Stimulated activated CD8-positive, alpha-beta memory T cell treated with anti-CD3 and anti-CD28 coated beads, Interleukin-2, amount 100 ng/mL, for 1 hour (primary cell): ENCODE data around the gene STXBP2.

ENCODE experiments used
- DNase-seq, 2 donors: peaks; one replicate each; pipeline ENCODE4 v3.0.0-alpha.2; 2020; ENCODE audit warnings: low read depth in 2 of 2

Gene STXBP2

DNA sequence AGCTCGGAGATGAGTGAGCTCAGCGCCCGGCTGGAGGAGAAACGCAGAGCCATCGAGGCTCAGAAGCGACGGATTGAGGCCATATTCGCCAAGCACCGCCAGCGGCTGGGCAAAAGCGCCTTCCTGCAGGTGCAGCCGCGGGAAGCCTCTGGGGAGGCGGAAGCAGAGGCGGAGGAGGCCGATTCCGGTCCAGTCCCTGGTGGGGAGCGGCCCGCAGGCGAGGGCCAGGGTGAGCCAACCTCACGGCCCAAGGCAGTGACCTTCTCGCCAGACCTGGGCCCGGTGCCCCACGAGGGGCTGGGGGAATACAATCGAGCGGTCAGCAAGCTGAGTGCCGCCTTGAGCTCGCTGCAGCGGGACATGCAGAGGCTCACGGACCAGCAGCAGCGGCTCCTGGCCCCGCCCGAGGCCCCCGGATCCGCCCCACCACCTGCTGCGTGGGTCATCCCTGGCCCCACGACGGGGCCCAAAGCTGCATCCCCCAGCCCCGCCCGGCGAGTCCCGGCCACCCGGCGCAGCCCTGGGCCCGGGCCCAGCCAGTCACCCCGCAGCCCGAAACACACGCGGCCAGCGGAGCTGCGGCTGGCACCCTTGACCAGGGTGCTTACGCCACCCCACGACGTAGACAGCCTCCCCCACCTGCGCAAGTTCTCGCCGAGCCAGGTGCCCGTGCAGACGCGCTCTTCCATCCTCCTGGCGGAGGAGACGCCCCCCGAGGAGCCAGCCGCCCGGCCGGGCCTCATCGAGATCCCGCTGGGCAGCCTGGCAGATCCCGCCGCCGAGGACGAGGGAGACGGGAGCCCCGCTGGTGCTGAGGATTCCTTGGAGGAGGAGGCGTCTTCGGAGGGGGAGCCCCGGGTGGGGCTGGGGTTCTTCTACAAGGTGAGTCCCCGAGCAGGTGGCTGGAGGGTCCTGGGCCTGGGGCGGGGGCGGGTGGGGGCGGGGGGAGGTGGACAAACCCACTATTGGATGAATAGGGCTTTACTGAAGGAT lies 24.3 kb upstream of the STXBP2 start:
- DNase-seq, result no peak

DNA sequence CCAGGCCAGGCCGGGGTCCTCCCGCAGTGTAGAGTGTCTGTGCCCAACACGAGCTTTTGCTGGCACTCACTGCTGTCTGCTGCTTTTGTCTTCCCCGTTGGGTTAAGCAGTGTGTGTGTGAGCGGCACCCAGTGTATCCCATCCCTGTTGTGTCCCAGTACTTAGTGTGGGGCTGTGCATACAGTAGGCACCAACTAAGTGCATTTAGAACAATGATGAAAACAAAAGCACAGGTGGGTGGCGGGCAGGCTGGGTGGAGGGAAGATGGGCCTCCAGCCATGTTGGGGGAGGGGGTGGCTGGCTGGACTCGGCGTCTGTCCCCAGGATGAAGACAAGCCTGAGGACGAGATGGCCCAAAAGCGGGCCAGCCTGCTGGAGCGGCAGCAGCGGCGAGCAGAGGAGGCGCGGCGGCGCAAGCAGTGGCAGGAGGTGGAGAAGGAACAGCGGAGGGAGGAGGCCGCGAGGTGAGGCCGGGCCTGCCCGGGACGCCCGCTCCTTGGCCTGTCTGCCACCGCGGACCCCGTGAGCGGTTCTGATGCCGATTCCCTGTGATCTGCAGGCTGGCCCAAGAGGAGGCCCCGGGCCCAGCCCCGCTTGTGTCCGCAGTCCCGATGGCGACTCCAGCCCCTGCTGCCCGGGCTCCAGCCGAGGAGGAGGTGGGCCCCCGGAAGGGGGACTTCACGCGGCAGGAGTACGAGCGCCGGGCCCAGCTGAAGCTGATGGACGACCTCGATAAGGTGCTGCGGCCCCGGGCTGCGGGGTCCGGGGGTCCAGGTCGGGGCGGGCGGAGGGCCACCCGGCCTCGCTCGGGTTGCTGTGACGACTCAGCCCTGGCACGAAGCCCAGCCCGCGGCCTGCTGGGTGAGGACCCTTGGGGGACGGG lies 21.8 kb upstream of the STXBP2 start:
- DNase-seq, result no peak

DNA sequence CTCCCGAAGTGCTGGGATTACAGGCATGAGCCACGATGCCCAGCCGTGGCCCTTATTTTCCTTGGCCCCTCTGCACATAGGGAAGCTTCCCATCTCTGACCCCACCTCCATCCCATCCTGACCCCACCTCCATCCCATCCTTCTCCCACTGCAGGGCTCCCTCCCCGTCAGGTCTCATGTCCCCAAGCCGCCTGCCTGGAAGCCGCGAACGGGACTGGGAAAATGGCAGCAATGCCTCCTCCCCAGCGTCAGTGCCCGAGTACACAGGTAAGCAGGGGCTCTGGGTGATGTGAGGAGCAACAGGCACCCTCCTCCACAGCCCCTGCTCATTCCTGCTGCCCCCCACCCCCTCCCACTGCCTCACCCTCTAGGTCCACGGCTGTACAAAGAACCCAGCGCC lies 19.7 kb upstream of the STXBP2 start:
- DNase-seq, result no peak

DNA sequence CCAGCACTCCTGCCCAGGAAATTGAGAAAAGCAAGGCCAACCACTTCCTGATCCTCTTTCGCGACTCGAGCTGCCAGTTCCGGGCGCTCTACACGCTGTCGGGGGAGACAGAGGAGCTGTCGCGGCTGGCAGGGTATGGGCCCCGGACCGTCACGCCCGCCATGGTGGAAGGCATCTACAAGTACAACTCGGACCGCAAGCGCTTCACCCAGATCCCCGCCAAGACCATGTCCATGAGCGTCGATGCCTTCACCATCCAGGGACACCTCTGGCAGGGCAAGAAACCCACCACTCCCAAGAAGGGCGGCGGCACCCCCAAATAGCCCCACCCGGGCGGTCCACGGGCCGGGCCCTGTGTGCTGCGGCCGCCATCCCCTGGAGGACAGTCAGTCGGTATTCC lies 19.2 kb upstream of the STXBP2 start:
- DNase-seq, result no peak

DNA sequence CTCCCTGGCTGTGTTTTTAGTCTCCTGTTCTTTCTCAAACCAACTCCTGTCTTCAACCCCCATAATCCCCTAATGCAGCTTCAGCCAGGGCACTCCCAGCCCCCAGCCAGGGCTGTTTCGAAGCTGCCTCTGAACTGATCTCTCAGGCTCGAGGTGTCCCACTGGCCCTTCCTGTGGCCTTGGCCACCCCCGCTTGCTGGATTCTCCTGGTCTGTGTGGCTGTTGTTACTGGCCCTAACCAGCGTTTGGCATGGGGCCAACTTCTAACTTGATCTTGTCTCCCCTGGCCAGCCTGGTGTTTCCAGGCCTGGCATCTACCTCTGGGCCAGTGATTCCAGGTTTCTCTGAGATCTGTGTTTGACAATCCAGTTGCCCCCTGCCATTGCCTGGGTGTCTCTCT lies 18.6 kb upstream of the STXBP2 start:
- DNase-seq, result no peak

DNA sequence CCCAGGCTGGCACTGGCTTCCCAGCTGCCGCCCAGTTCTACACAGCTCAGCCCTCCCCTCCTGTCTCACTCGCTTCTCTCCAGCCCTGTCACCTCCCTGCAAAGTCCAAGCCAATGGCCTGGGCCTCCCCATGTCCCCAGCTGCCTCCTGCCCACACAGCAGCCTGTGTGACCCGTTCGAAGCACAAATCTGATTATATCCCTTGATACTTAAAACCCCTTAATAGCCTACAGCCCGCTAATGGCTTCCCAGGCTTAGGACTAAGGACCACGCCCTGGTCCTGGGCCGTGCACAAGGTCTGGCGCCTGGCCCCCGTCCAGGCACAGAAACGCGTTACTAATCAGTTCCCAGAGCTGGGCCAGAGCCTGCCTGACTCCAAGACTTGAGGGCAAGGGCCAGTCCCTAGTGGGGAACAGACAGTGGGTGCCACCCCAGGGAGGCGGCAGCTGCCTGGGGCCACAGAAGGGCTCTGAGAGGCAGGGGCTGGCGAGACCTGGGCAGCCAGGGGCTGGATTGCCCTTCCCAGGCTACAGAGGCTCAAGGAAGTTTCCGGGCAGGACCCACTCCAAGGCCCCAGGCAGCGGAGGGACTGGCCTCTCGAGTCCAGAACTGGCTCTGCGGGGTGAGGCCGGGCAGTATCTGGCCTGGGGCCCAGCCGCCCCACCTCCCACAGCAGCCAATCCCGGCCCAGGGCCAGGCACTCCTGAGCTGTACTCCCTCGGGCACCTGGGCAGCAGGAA lies 18.0 kb upstream of the STXBP2 start:
- DNase-seq, result no peak

DNA sequence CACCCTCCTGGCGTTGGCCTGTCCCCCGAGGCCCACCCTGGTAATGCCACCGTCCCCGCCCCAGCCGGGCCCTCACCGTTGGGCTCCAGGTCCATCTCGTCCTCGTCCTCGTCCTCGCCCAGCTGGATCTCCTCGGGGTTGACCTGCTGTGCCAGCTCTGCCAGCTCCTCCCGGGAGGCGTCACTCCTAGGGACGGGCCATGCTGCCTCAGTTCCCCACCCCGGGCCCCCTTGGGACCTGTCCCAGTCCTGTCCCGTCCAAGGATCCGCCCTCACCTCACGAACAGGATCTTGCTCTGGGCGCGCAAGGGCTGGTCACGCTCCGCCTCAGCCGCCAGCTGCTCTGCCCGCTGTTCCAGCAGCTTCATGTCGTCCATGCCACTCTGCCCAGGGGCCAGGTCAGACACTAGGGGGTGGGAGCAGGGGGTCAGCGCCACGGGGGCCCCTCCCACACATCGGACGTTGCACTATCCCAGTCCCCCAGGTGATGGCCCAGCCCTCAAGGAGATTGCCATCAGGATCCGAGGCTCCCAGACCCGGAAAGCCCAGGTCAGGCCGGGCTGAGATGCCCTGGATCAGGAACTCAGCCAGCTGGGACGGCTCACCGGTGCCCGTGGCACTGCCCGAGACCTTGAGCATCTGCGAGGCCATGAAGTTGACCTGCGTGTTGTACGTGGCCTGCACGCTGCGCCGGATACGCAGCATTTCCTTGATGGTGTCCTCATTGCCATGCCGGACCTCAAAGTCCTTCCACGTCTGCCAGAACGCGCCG lies 17.1 kb upstream of the STXBP2 start:
- DNase-seq, result no peak

DNA sequence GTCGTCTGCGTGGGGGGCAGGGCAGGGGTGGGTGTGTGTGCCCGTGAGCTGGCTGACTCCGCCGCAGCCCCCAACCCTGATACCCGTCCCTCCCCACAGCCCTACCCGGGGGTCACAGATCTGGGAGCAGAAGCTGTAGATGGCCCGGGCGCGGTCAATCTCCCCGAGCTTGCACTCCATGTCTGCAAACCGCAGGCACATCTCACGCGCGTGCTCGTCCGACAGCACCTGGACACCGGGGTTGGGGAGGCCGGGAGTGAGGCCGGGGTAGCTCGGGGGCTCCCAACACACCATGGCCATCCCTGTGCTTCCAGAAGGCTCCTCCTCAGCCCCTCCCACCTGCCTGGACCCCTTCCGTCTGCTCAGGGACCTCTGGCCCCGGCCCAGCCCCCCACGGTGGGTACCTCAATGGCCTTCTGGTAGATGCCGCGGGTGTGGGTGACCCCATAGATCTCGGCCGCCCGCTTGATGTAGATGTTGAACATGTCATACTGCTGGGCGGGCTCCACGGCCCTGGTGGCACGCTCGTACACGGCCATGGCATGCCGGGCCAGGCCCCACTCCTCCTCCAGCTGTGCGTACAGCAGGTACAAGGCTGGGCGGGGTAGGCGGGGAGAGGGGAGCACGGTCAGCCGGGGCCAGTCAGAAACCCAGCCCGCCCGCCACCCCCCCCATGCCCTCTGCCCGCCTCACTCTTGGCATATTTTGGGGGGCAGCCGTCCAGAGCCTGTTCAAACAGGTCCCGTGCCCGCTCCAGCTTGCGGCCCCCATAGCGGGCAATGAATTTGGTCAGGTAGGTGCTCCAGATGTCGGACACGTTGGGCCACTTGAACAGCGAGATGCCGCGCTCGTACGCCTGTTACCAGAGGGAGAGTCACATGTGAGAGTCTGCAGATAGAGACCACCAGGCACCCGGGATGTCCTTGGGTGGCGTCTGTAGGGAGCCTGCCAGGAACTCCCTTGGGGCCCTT lies 16.2 kb upstream of the STXBP2 start:
- no peak for DNase-seq

DNA sequence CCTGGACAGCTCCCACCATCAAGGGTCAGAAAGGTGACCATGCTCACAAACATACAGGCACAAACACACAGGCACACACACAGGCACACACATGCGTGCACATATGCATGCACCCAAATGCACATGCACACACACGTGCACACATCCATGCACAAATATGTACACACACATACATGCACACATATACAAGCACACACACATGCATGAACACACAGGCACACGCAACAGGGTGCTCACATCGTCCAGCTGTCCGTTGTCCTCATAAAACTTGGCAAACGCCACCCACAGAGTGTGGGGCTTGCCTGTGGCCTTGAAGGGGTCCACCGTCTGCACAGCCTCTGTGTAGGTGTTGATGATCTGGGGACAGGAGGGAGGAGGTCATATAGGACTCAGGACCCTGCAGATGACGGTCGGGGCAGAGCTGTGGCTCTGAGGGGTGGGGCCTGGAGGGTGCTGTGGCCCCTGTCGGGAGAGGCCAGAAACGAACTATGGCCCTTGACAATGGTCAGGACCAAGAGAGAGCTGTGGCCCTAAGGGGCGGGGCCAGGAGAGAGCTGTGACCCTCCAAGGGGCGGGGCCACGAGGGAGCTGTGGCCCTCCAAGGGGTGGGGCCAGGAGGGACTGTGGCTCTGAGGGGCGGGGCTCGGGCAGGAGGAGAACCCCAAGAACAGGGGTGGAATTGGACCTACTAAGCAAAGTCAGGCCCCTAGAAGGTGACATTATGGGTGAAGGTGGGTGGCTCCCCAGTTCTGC lies 13.8 kb upstream of the STXBP2 start:
- no peak for DNase-seq

DNA sequence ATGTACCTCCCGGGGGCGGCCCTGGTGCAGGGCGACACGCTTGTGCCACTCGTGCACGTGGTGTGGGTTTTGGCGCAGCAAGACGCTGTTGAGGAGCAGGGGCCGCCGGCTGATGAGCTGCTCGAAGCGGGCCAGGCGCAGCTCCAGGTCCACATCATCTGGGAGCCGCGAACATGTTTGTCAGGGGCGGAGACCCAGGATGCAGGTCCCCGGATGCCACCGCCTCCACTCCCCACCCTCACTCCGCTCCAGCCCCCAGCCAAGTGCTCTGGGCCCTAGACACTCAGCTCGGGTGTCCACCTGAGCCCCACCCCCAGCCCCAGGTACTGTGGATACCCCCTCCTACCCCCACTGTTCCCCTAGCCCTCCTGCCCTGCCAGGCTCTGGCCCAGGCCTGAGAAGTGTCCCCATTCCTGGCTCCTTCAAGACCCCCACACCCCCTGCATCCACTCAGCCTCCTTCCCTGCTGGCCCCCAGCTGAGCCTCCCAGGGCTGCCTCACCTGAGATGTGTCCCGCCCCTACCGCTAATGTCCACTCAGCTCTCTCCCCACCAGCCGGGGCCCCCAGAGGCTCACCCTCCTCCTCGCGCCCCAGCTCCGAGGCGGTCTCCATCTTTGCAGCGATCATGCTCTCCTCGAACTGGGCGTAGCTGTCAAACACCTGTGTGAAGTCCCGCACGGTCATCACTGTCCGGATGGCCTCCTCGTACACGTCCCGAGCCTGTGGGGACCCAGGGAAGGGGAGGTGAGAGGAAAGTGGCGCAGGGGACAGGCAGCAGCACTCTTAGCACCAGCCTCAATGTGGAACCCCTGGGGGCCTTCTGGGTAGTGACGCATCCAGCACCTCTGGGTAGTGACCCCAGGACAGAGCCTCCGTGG lies 12.9 kb upstream of the STXBP2 start:
- DNase-seq, result no peak

DNA sequence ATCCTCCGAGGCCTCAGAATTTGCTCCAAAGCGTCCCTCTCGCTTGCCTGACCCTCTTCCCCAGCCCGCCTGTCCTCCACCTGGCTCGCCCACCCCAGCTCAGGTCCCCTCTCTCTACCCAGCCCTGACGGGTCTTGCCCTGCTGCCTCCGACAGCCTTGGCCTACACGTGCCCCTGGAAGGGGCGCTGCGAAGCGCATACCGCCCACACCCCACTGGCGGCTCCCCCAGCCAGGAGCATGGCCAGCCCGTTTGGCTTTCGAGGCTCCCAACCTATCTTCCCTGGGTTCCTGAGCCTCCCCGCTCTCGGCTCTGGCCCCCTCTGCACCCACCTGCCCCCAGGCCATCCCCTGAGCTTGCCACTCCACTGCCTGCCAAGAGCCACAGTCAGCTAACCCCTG lies 12.1 kb upstream of the STXBP2 start:
- no peak for DNase-seq

DNA sequence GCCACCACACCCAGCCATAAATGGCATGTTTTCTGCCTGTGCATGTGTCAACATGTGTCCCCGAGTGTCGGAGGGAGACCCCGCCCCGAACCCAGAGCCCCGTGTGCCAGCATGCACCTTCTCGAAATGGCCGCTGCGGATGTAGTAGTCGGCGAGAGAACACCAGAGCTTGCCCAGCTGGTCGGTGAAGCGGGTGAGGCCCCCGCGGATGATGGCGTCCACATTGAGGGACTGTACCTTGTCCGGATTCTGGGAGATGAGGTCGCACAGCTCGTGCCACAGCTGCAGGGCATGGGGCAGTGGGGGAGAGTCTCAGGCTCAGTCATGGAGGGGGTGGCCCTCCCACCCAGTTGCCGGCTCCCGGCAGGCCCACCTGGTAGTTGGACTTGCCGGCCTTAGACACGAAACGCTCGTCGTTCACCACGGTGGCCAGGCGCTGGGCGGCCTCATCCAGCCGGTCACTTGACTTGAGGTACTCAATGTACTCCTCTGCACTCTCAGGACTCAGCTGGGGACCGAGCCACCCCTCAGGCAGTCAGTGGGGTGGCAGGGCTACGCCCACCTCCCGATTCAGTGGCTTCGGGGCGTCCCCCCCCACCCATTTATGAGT lies 11.0 kb upstream of the STXBP2 start:
- DNase-seq, result no peak

DNA sequence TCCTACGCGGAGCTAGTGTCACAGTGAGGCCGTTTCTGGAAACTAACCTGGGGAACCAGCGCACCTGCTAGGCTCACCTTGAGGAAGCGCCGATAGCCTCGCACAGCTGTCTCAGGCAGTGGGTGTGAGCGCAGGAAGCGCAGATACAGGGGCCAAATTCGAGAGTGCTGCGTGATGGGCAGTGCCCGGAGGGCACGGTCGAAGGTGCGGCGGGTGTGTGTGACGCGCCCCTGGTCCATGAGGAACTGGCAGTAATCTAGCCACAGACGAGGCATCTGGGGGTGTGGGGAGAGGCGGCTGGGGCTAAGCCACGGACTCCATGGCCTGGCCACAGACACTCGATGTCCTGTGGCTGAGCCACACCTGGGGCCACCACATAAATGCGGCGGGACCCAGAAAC lies 9.7 kb upstream of the STXBP2 start:
- DNase-seq, result no peak

DNA sequence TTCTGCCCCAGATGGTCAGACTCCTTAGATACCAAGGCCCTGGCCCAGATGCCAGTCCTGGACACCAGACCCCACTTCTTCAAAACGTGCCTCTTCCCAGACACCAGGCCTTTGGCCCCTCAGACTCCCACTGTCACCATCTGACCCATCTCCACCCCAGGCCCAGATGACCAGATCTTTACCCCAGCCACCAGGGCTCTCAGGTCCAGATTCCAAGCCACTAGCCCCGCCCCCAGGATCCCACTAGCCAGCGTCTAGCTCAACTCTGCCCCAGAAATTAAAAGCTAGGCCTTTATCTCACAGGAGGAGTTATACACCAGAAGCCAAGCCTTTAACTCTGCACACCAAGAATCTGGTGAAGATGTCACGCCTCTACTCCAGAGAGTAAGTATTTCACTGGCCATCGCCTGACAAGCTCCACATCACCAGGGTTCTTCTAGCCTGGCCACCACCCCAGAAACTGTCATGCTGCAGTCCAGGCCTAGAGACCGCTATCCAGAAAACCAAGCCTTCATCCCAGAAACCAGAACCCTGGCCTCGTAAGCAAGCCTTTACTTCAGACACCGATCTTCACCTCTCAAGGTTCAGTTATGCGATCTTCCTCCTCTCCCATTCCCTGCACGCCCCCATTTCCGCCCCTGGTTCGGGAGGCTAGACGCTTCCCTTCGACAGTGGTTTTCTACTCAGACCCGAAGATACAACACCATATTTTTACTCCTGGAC lies 8.2 kb upstream of the STXBP2 start:
- DNase-seq, result no peak

DNA sequence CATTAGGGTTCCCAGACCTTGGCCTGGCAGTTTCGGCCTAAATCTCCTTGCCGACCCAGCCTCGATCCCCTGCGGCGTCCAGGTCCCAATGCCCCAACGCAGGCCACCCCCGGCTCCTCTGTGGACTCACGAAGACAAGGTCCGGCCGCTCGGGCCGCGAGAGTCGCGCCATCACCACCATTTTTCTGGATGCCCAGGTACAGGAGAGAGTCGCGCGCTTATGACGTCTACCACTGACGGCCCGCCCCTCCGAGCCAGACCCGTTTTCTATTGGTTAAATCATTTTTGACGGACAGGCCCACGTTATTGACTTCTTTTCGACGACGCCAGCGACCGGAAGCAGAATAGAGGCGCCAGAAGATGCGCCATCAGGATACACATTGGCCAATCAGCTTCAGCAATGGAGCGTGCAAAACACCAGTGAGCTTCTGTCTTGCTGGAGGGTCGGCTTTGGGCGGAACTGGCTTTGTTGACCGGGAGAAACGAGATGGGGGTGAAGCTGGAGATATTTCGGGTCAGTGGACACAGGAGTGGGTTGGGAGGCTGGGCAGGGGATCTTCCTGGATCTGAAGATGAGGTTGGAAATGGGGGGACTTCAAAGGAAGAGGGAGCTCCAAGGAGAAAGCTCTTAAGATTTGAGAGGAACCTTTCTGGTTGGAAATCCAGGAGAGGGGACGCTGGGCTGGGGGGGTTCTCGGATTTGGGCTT lies 7.4 kb upstream of the STXBP2 start, which contains the start of the genes PET100 and XAB2:
TSS of gene PET100 (plus strand) at position 447 of the 708 bp plus-strand sequence. CDS start at position 488, 41 bp downstream.
TSS of gene XAB2 (minus strand) at position 199 of the 708 bp plus-strand sequence. CDS start at position 181, 18 bp downstream.
- peak; percentile 82 to 86 for DNase-seq

DNA sequence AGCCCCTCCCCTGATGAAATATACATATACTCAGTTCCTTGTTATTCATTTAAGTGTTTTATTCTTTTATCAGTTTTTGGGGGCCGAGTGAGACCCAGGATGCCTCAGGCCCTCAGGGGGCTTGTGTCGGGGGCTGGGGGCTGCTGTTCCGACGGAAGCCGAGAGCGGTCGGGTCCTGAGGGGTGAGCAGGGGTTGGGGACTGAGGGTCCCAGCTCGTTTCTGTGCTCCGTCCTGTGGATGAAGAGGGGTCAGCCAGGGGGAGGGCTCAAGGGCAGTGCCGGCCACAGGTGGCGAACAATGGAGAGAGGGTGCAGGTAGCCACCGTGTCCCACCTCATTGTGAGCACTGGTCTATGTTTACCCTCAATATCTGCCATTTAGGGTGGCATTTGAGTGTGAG lies 5.3 kb upstream of the STXBP2 start:
- no peak for DNase-seq
